GM21515 (cell line): Measurements from ENCODE around the gene PRB3.

Experiments used
- ATAC-seq: cut with Tn5 transposase; IDR thresholded peaks from one replicate; pipeline ENCODE4 v1.9.1; 2021; ENCODE audit not compliant: unreplicated experiment

The PRB3 gene

GRCh38 chr12:11269607-11270006, at the start of gene PRB3:
Gene PRB3 (minus strand): TSS chr12:11269707. CDS start chr12:11269669, 38 bp downstream.
- no peak for ATAC-seq

DNA sequence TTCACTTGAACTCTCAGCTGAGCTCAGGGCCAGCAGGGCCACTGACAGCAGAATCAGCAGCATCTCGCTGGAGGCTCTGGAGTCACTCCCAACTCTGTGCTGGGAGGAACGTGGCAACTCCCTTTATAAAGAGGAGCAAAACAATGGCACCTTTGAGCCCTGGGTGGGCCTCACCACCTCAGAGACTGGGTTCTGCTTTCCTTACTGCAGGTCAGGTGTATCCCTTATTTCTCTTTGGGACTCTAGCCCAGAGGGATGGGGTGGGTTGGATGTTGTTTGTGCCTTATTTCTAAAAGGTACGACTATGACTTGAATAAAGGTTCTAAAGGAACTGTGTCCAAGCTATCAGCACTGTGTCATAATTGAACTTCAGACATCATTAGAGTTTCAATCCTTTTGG, 40.8 kb upstream of the PRB3 start, which contains the start of gene PRB4:
TSS of gene PRB4 (minus strand) at position 101 of the 400 bp plus-strand sequence. CDS start at position 63, 38 bp downstream.
- no peak for ATAC-seq

- no peak for ATAC-seq
Observed at GRCh38 chr12:11307143-11307542, 37.6 kb upstream of the PRB3 start.

DNA sequence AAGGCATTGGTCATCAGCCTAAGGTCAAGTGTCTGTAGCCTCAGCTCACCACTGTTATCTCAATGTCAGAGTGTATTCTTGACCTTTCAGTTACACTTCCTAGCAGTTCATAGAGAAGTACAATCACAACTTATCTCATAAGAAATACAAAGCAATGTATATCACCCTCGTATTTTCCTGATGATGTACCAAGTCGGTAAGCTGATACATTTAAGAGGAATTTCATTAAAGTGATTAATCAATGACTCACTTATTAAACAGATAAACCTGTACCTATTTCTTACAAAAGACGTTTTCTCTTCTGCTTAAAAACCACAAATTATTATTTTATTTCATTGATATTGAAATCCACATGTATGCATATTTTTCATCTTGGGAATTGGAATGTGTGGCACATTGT, 3.9 kb upstream of the PRB3 start:
- ATAC-seq = no peak

DNA sequence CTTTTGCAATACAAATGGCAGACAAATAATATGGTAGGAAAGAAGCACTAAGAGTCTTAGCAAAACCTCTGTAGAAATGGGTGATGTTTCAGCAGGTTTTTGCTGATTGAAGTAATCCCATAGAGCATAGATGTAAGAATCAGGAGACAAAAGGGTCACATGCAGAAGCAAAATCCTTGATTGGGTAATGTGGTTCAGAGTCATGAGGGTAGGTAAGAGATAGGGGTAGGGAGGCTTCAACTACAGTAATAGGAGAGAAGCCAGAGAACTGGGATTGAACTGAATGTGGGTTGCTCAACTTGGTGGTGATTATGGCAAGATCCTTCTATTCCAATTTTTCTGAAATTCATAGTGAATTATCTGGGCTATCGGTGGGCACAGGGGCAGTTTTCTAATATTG, 5.0 kb downstream of the PRB3 start:
- no peak for ATAC-seq

DNA sequence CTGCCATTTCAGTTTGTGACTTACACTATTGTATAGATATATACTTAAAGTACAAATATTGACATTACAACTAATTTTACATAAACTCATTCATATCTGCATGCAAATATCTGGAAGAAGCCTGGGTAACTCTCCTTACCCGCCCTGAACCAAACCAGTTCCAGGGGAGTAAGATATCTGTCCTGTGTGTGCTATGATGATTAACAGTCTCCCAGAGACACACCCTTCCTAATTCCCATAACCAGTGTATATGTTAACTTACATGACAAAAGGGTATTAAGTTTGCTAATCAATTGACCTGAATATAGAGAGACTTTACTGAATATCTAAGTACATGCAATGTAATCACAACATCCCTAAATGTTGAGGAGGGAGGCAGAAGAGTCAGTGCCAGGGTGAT, 23.0 kb downstream of the PRB3 start:
- no peak for ATAC-seq

GRCh38 chr12:11242656-11243055, 26.9 kb downstream of the PRB3 start:
- no peak for ATAC-seq

DNA sequence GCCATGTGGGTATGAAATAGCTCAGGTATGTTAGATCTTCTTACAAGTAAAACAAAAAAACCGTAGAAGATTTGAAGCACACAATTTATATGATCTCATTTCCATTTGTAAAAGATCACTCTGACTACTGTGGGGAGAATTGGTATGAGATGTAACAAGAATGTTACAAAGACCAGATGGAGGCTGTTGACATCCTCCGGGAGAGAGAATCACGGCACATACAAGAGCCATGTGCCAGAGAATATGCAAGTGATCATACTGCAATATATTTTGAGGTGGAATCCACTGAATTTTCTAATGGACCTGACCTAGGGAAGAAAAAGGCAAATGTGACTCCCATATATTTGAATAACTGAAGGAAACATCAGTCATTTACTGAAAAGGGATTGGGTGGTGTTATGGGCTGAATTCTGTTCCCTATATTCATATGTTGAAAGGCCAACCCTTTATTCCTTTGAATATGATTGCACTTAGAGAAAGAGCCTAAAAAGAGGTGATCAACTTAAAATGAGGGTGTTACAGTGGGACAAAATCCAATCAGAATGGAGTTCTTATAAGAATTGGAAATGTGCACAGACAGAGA, 29.1 kb downstream of the PRB3 start:
- ATAC-seq = no peak

GRCh38 chr12:11238275-11238674, 31.2 kb downstream of the PRB3 start:
- no peak for ATAC-seq

GRCh38 chr12:11233532-11233931, 36.0 kb downstream of the PRB3 start:
- no peak for ATAC-seq

DNA sequence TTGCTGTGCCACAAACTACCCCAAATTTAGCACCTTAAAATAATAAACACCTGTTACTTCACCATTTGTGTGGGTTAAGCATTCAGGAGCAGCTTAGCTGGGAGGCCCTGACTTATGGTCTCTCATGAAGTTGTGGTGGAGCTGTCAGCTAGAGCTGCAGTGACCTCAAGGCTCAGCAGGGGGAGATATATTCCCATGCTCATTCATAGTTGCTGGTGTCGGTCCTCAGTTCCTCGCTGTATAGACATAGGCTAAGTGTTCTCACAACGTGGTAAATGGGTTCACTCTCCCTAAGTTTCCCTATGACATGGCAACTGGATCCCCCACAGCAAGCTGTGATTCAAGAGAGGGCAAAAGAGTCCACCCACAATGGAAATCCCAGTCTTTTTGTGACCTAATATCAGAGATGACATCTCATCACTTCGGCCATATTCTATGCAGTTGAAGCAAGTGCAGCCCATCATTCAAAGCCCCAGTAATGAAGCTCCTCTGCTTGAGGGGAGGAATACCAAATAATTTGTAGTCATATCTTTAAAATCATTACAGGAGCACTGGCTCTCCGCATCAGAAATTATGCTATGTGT, 41.1 kb downstream of the PRB3 start:
- peak; percentile 78 for ATAC-seq

- no peak for ATAC-seq
Observed at GRCh38 chr12:11227373-11227772, 42.1 kb downstream of the PRB3 start.
